ENCODE measurements around the gene ARVCF. TPM values are rescaled to one million over a fixed set of nuclear protein-coding genes. Genes with fewer than 3 reads are reported as not detected.

The ARVCF gene
- total and polyA plus RNA-seq, 2 donors (not counting 3 experiments of a cell fraction or from before 2014, with no cell fraction given), result 81.3 to 105 TPM

DNA sequence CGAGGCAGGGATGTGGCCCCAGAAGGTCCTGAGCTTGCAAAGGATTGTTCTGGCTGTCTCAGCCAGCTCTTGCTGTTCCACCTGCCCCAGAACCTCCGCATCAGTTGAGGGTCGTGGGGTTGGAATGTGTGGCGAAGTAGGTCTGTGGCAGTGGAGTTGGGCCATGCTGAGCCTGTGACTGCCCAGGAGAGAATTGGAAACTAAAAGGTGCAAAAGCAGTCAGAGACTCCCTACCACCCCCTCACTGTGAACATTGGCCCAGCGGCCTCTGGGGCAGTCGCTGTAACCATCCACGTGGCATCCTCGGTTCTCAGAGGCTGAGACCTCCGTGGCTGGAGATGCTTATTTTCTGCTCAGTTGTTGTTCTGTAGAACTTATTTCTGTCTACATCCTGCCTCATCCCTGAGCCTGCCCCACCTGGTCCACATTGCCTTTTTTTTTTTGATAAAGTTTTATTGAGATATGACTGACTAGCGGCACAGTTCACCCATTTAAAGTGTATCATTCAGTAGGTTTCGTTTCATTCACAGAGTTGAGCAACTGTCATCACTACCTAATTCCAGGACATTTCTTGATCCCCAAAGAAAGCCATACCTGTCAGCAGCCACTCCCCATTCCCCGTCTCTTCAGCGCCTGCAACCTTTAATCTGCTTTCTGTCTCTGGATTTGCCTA lies 41.1 kb upstream of the ARVCF start:
- Histone ChIP-seq H3K4me2 (ENCODE audit: insufficient read depth, low read length) (no peak overlapping the region), H3K27me3 (ENCODE audit: control insufficient read depth in 2 of 2, insufficient read depth in 2 of 2, low read length in 2 of 2) (no peaks in the 10 kb centered on the region), H3K79me2 (ENCODE audit: control insufficient read depth, insufficient read depth, low read length) (no peaks in the 10 kb centered on the region), H3K9me1 (replicated peaks; ENCODE audit: control insufficient read depth, extremely low read depth, insufficient read depth, low read length) (no peaks in the 10 kb centered on the region), H3K9ac (replicated peaks; ENCODE audit: extremely low read depth, insufficient read depth, low read length) (no peak overlapping the region), H3K9me3 (replicated peaks; ENCODE audit: control insufficient read depth, insufficient read depth, low read length) (no peaks in the 10 kb centered on the region), H3K4me3 (replicated peaks in 1 of 3; ENCODE audit: insufficient read depth in 1 of 3, low read depth in 1 of 3, low read length in 3 of 3) (no peak overlapping the region), H2AFZ (ENCODE audit: low read depth, low read length) (no peak overlapping the region), H3K36me3 (ENCODE audit: control insufficient read depth in 2 of 2, extremely low read depth in 1 of 2, insufficient read depth in 2 of 2, low read length in 2 of 2) (peaks cover 0 to 30% of the 10 kb centered on the region in 2 experiments), H3K4me1 (ENCODE audit: control insufficient read depth, extremely low read depth, insufficient read depth, low read length) (peaks cover 9% of the 10 kb centered on the region), H4K20me1 (replicated peaks; ENCODE audit: control insufficient read depth, extremely low read depth, insufficient read depth, low read length) (no peaks in the 10 kb centered on the region), H3K27ac (ENCODE audit: insufficient read depth, low read depth, low read length) (no peak overlapping the region)
- BruUV-seq (replicated peaks), result no TSS peak
- TF ChIP-seq FOS (IDR thresholded peaks at IDR 0.05; ENCODE audit: borderline replicate concordance, insufficient read depth, low read length) (no peak), GATA2 (IDR thresholded peaks at IDR 0.05; ENCODE audit: insufficient read depth, insufficient read length, low read depth, low read length) (no peak), JUN (IDR thresholded peaks at IDR 0.05; ENCODE audit: borderline replicate concordance, insufficient read depth, insufficient read length, low read depth) (no peak), MYC (IDR thresholded peaks at IDR 0.05; ENCODE audit: low read depth, low read length) (no peak), EZH2 (IDR thresholded peaks at IDR 0.05; ENCODE audit: borderline replicate concordance, low read depth, low read length, severe bottlenecking) (no peak), POLR2AphosphoS5 (IDR thresholded peaks at IDR 0.05; ENCODE audit: insufficient read depth, low read depth, low read length) (no peak), POLR2A (IDR thresholded peaks at IDR 0.05; ENCODE audit: low read depth, low read length) (no peak)
- TF ChIP-seq, protein P1, sequence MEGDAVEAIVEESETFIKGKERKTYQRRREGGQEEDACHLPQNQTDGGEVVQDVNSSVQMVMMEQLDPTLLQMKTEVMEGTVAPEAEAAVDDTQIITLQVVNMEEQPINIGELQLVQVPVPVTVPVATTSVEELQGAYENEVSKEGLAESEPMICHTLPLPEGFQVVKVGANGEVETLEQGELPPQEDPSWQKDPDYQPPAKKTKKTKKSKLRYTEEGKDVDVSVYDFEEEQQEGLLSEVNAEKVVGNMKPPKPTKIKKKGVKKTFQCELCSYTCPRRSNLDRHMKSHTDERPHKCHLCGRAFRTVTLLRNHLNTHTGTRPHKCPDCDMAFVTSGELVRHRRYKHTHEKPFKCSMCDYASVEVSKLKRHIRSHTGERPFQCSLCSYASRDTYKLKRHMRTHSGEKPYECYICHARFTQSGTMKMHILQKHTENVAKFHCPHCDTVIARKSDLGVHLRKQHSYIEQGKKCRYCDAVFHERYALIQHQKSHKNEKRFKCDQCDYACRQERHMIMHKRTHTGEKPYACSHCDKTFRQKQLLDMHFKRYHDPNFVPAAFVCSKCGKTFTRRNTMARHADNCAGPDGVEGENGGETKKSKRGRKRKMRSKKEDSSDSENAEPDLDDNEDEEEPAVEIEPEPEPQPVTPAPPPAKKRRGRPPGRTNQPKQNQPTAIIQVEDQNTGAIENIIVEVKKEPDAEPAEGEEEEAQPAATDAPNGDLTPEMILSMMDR (IDR thresholded peaks at IDR 0.05; ENCODE audit: extremely low read depth in 1 of 2, insufficient read depth in 1 of 2, low read depth in 1 of 2, low read length in 2 of 2), result no peak
- TF ChIP-seq, protein P2, sequence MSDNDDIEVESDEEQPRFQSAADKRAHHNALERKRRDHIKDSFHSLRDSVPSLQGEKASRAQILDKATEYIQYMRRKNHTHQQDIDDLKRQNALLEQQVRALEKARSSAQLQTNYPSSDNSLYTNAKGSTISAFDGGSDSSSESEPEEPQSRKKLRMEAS (IDR thresholded peaks at IDR 0.05; ENCODE audit: insufficient read depth, insufficient read length), result no peak
- FAIRE-seq, result no peak
- no peak for DNase-seq (ENCODE audit: low read depth, low spot score)
- POLR2A ChIA-PET, result no interaction called here
- dilution Hi-C loops (cut with MboI; ENCODE audit: extremely low pct_ligation_motif_present, low sequenced_read_pairs) (no loop called here), intact Hi-C loops (cut with micrococcal nuclease) (no loop called here)
- CTCF ChIA-PET, result interaction anchor here (0.8 kb wide), 1 partner anchor 44 kb away, joined by 3 read pairs; no protein-coding TSS in a partner anchor

All from endothelial cell of umbilical vein (primary cell).